Activated CD8-positive, alpha-beta memory T cell treated with anti-CD3 and anti-CD28 coated beads, Interleukin-2, amount 10 ng/mL, durations not matched to agents 7 days and 5 days (primary cell): ENCODE results near the gene LCE1D. TPM values are rescaled to one million over a fixed set of nuclear protein-coding genes. Genes with fewer than 3 reads are reported as not detected.

Experiments used
- ATAC-seq: fragments of 150-1000 bp; cut with Tn5 transposase; one replicate; pipeline ENCODE4 v1.10.0; 2021; ENCODE audit warnings: moderate library complexity
- CTCF ChIA-PET: fragments of 350-600 bp; sonication (Branson Sonifier 250); formaldehyde crosslinking; loops from one replicate; lab custom pipeline; 2021; ENCODE audit warnings: antibody characterized with exemption; lab: Charles Lee
- DNase-seq: peaks from one replicate; pipeline ENCODE4 v3.0.0-alpha.2; 2020
- H3K27ac Mint-ChIP-seq: one replicate; pipeline ENCODE4 v1.8.0; 2021; ENCODE audit warnings: mild to moderate bottlenecking, mixed read lengths
- H3K27me3 Mint-ChIP-seq: one replicate; pipeline ENCODE4 v1.8.0; 2021; ENCODE audit warnings: mixed read lengths
- H3K36me3 Mint-ChIP-seq: one replicate; pipeline ENCODE4 v1.8.0; 2021; ENCODE audit warnings: mild to moderate bottlenecking, mixed read lengths
- H3K4me1 Mint-ChIP-seq: one replicate; pipeline ENCODE4 v1.8.0; 2021; ENCODE audit warnings: mixed read lengths
- H3K4me3 Mint-ChIP-seq: one replicate; pipeline ENCODE4 v1.8.0; 2021; ENCODE audit warnings: mild to moderate bottlenecking, moderate library complexity, mixed read lengths
- H3K9me3 Mint-ChIP-seq: one replicate; pipeline ENCODE4 v1.8.0; 2022; ENCODE audit warnings: low read depth, mixed read lengths
- total RNA-seq, 2 experiments: library from RNA; stranded (reverse); gene quantifications; one replicate each; pipeline ENCODE4 v1.2.3, GENCODE V29; 2021

Gene LCE1D
- total RNA-seq, 2 experiments from 2014 or later: not detected

- CTCF ChIA-PET: no interaction called here
- ATAC-seq (no peak), DNase-seq (no peak)
- Mint-ChIP-seq H3K9me3 (no peaks in the 10 kb centered on the region), H3K27ac (no peak within 1 kb of the TSS), H3K4me3 (no peak within 1 kb of the TSS), H3K4me1 (no peaks in the 10 kb centered on the region), H3K36me3 (no peaks in the 10 kb centered on the region), H3K27me3 (peaks cover 8% of the 10 kb centered on the region)
These were observed 46.0 kb downstream of the LCE1D start, which contains the start of gene LCE6A for GRCh38 chr1:152842556-152842955. Gene LCE6A, plus strand, starts transcription at chr1:152842856. Its CDS starts 665 bp downstream, at chr1:152843521.

Other genes with a start within 250 kb of the LCE1D start
- not detected for gene LCE3E, start 229.9 kb upstream of the LCE1D start, total RNA-seq
- gene LCE3D, start 216.2 kb upstream of the LCE1D start, total RNA-seq: not detected
- not detected for gene LCE3C, start 196.5 kb upstream of the LCE1D start, total RNA-seq
- not detected for gene LCE3B, start 182.9 kb upstream of the LCE1D start, total RNA-seq
- gene LCE3A, start 173.6 kb upstream of the LCE1D start, total RNA-seq: not detected
- not detected for gene LCE2D, start 133.3 kb upstream of the LCE1D start, total RNA-seq
- not detected for gene LCE2C, start 121.4 kb upstream of the LCE1D start, total RNA-seq
- not detected for gene LCE2B, start 110.6 kb upstream of the LCE1D start, total RNA-seq
- gene LCE2A, start 98.4 kb upstream of the LCE1D start, total RNA-seq: not detected
- gene LCE4A, start 88.6 kb upstream of the LCE1D start, total RNA-seq: not detected
- gene KPRP, start 38.7 kb upstream of the LCE1D start, total RNA-seq: not detected
- gene LCE1F, start 21.6 kb upstream of the LCE1D start, total RNA-seq: not detected
- not detected for gene LCE1E, start 10.5 kb upstream of the LCE1D start, total RNA-seq
- not detected for gene LCE1C, start 9.9 kb downstream of the LCE1D start, total RNA-seq
- gene LCE1B, start 15.2 kb downstream of the LCE1D start, total RNA-seq: not detected
- gene LCE1A, start 30.8 kb downstream of the LCE1D start, total RNA-seq: not detected
- not detected for gene LCE6A, start 46.1 kb downstream of the LCE1D start, total RNA-seq
- not detected for gene LCE7A, start 63.3 kb downstream of the LCE1D start, total RNA-seq
- not detected for gene SMCP, start 81.6 kb downstream of the LCE1D start, total RNA-seq
- gene IVL, start 111.8 kb downstream of the LCE1D start, total RNA-seq: not detected
- gene SPRR5, start 150.5 kb downstream of the LCE1D start, total RNA-seq: not detected
- not detected for gene SPRR4, start 173.9 kb downstream of the LCE1D start, total RNA-seq
- gene SPRR1A, start 187.4 kb downstream of the LCE1D start, total RNA-seq: not detected
- gene SPRR3, start 205.0 kb downstream of the LCE1D start, total RNA-seq: not detected
- gene SPRR1B, start 234.5 kb downstream of the LCE1D start, total RNA-seq: not detected
- not detected for gene SPRR2D, start 244.4 kb downstream of the LCE1D start, total RNA-seq